Fibroblast of mammary gland (primary cell): ENCODE data around the gene SYNDIG1.

Experiments
- DNase-seq: peaks from one replicate; pipeline ENCODE4 v3.0.0-alpha.2; 2010; ENCODE audit warnings: low read depth
- H3K4me3 ChIP-seq: 2 replicates; pipeline ENCODE4 v1.5.1; 2011; ENCODE audit warnings: low read depth, mild to moderate bottlenecking, low read length, moderate library complexity; ENCODE audit not compliant: control insufficient read depth
- CTCF ChIP-seq: conservative IDR thresholded peaks from 2 replicates; pipeline ENCODE4 v1.5.1; 2011; ENCODE audit warnings: low read depth, low read length, inconsistent platforms; ENCODE audit not compliant: control insufficient read depth, insufficient read depth

The SYNDIG1 gene

GRCh38 chr20:24573557-24573956 is 104.1 kb downstream of the SYNDIG1 start:
- no peak overlapping the region for H3K4me3 ChIP-seq
- TF ChIP-seq CTCF: no peak
- DNase-seq: no peak

GRCh38 chr20:24574307-24574706 is 104.9 kb downstream of the SYNDIG1 start:
- no peak for DNase-seq
- TF ChIP-seq CTCF: no peak
- no peak overlapping the region for H3K4me3 ChIP-seq

- TF ChIP-seq CTCF: no peak
- DNase-seq: no peak
- H3K4me3 ChIP-seq: no peak overlapping the region
Observed at GRCh38 chr20:24574797-24575196, 105.4 kb downstream of the SYNDIG1 start.

GRCh38 chr20:24575811-24576210 is 106.4 kb downstream of the SYNDIG1 start:
- H3K4me3 ChIP-seq: no peak overlapping the region
- no peak for TF ChIP-seq CTCF
- no peak for DNase-seq

GRCh38 chr20:24576447-24576846 is 107.0 kb downstream of the SYNDIG1 start:
- no peak for TF ChIP-seq CTCF
- no peak for DNase-seq
- H3K4me3 ChIP-seq: no peak overlapping the region

GRCh38 chr20:24577271-24577909 is 108.0 kb downstream of the SYNDIG1 start:
- TF ChIP-seq CTCF: no peak
- no peak overlapping the region for H3K4me3 ChIP-seq
- DNase-seq: no peak
